ENCODE results near the gene EXOC3. TPM values are rescaled to one million over a fixed set of nuclear protein-coding genes. Genes with fewer than 3 reads are reported as not detected.
A peak's percentile ranks its signal among the peaks of the same experiment; 100 is the strongest.

EXOC3 gene
- total RNA-seq, 1 experiment from 2014 or later: 60.1 TPM

DNA sequence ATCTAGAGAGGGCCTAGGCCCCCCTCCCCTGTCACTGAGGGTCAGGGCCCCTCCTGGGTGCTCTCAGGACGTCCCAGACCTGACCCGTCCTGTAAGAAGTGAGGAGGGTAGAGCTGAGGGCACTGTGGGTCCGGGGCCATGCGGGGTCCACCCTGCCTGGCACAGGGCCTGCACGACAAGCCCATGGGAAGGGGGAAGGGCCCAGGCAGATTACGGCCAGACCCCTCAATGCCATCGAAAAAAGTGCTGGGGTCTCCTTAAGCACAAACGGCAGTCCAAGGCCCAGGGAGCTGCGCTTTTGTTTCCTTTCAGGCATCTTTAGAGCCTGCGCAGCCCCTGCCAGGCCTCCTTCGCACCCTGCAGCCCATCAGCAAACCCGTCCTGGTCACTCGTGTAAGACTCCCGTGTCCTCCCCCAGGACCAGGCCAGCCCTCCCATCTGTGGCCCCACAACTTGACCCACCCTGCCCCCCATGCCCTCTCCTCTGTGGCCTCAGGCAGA, 4.4 kb upstream of the EXOC3 start:
- Mint-ChIP-seq H3K36me3 (no peaks in the 10 kb centered on the region), H3K27me3 (ENCODE audit: low read depth) (peaks cover 5% of the 10 kb centered on the region), H3K9me3 (no peaks in the 10 kb centered on the region), H3K27ac (no peak overlapping the region), H3K4me1 (peaks cover 10% of the 10 kb centered on the region), H3K4me3 (no peak overlapping the region)
- ChIA-PET CTCF (interaction anchor here (2.7 kb wide), 1 partner anchor 8 kb away, joined by 27 read pairs; no protein-coding TSS in a partner anchor), POLR2A (no interaction called here)
- DNase-seq (ENCODE audit: low spot score) (peak; percentile 18), ATAC-seq (no peak)
- TF ChIP-seq PRRX2 (CRISPR knock-in tag; IDR thresholded peaks at IDR 0.05) (no peak), TP53 (CRISPR knock-in tag; IDR thresholded peaks at IDR 0.05) (no peak), NR2C2 (CRISPR knock-in tag; IDR thresholded peaks at IDR 0.05) (no peak), GRHL2 (CRISPR knock-in tag; IDR thresholded peaks at IDR 0.05; ENCODE audit: insufficient replicate concordance, severe bottlenecking) (no peak), RELA (CRISPR knock-in tag; IDR thresholded peaks at IDR 0.05; ENCODE audit: borderline replicate concordance) (no peak), ZBTB21 (CRISPR knock-in tag; IDR thresholded peaks at IDR 0.05; ENCODE audit: borderline replicate concordance) (no peak), NFE2L1 (CRISPR knock-in tag; IDR thresholded peaks at IDR 0.05) (no peak), GABPB1 (CRISPR knock-in tag; IDR thresholded peaks at IDR 0.05) (no peak), SP1 (CRISPR knock-in tag; conservative IDR thresholded peaks at IDR 0.05) (no peak)
- TF ChIP-seq, protein P1, sequence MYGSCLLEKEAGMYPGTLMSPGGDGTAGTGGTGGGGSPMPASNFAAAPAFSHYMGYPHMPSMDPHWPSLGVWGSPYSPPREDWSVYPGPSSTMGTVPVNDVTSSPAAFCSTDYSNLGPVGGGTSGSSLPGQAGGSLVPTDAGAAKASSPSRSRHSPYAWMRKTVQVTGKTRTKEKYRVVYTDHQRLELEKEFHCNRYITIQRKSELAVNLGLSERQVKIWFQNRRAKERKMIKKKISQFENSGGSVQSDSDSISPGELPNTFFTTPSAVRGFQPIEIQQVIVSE (CRISPR knock-in tag; IDR thresholded peaks at IDR 0.05; ENCODE audit: borderline replicate concordance): no peak
- TF ChIP-seq, protein P2, sequence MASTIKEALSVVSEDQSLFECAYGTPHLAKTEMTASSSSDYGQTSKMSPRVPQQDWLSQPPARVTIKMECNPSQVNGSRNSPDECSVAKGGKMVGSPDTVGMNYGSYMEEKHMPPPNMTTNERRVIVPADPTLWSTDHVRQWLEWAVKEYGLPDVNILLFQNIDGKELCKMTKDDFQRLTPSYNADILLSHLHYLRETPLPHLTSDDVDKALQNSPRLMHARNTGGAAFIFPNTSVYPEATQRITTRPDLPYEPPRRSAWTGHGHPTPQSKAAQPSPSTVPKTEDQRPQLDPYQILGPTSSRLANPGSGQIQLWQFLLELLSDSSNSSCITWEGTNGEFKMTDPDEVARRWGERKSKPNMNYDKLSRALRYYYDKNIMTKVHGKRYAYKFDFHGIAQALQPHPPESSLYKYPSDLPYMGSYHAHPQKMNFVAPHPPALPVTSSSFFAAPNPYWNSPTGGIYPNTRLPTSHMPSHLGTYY (CRISPR knock-in tag; IDR thresholded peaks at IDR 0.05): no peak
- TF ChIP-seq, protein P3, sequence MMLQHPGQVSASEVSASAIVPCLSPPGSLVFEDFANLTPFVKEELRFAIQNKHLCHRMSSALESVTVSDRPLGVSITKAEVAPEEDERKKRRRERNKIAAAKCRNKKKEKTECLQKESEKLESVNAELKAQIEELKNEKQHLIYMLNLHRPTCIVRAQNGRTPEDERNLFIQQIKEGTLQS (CRISPR knock-in tag; conservative IDR thresholded peaks at IDR 0.05): no peak
- TF ChIP-seq, protein P4, sequence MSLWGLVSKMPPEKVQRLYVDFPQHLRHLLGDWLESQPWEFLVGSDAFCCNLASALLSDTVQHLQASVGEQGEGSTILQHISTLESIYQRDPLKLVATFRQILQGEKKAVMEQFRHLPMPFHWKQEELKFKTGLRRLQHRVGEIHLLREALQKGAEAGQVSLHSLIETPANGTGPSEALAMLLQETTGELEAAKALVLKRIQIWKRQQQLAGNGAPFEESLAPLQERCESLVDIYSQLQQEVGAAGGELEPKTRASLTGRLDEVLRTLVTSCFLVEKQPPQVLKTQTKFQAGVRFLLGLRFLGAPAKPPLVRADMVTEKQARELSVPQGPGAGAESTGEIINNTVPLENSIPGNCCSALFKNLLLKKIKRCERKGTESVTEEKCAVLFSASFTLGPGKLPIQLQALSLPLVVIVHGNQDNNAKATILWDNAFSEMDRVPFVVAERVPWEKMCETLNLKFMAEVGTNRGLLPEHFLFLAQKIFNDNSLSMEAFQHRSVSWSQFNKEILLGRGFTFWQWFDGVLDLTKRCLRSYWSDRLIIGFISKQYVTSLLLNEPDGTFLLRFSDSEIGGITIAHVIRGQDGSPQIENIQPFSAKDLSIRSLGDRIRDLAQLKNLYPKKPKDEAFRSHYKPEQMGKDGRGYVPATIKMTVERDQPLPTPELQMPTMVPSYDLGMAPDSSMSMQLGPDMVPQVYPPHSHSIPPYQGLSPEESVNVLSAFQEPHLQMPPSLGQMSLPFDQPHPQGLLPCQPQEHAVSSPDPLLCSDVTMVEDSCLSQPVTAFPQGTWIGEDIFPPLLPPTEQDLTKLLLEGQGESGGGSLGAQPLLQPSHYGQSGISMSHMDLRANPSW (CRISPR knock-in tag; conservative IDR thresholded peaks at IDR 0.05; ENCODE audit: low read depth): no peak
- TF ChIP-seq, protein P5, sequence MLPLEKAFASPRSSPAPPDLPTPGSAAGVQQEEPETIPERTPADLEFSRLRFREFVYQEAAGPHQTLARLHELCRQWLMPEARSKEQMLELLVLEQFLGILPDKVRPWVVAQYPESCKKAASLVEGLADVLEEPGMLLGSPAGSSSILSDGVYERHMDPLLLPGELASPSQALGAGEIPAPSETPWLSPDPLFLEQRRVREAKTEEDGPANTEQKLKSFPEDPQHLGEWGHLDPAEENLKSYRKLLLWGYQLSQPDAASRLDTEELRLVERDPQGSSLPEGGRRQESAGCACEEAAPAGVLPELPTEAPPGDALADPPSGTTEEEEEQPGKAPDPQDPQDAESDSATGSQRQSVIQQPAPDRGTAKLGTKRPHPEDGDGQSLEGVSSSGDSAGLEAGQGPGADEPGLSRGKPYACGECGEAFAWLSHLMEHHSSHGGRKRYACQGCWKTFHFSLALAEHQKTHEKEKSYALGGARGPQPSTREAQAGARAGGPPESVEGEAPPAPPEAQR (CRISPR knock-in tag; IDR thresholded peaks at IDR 0.05): no peak
- TF ChIP-seq, protein P6, sequence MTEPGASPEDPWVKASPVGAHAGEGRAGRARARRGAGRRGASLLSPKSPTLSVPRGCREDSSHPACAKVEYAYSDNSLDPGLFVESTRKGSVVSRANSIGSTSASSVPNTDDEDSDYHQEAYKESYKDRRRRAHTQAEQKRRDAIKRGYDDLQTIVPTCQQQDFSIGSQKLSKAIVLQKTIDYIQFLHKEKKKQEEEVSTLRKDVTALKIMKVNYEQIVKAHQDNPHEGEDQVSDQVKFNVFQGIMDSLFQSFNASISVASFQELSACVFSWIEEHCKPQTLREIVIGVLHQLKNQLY (CRISPR knock-in tag; IDR thresholded peaks at IDR 0.05): no peak
- TF ChIP-seq, protein P7, sequence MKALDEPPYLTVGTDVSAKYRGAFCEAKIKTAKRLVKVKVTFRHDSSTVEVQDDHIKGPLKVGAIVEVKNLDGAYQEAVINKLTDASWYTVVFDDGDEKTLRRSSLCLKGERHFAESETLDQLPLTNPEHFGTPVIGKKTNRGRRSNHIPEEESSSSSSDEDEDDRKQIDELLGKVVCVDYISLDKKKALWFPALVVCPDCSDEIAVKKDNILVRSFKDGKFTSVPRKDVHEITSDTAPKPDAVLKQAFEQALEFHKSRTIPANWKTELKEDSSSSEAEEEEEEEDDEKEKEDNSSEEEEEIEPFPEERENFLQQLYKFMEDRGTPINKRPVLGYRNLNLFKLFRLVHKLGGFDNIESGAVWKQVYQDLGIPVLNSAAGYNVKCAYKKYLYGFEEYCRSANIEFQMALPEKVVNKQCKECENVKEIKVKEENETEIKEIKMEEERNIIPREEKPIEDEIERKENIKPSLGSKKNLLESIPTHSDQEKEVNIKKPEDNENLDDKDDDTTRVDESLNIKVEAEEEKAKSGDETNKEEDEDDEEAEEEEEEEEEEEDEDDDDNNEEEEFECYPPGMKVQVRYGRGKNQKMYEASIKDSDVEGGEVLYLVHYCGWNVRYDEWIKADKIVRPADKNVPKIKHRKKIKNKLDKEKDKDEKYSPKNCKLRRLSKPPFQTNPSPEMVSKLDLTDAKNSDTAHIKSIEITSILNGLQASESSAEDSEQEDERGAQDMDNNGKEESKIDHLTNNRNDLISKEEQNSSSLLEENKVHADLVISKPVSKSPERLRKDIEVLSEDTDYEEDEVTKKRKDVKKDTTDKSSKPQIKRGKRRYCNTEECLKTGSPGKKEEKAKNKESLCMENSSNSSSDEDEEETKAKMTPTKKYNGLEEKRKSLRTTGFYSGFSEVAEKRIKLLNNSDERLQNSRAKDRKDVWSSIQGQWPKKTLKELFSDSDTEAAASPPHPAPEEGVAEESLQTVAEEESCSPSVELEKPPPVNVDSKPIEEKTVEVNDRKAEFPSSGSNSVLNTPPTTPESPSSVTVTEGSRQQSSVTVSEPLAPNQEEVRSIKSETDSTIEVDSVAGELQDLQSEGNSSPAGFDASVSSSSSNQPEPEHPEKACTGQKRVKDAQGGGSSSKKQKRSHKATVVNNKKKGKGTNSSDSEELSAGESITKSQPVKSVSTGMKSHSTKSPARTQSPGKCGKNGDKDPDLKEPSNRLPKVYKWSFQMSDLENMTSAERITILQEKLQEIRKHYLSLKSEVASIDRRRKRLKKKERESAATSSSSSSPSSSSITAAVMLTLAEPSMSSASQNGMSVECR (CRISPR knock-in tag; IDR thresholded peaks at IDR 0.05; ENCODE audit: borderline replicate concordance): no peak

All from WTC11 (cell line).